HG03378 (cell line): ENCODE measurements around the gene NFKBIL1.

Experiments used
- ATAC-seq: cut with Tn5 transposase; IDR thresholded peaks from one replicate; pipeline ENCODE4 v1.9.1; 2021; ENCODE audit warnings: mild to moderate bottlenecking, moderate library complexity; ENCODE audit not compliant: unreplicated experiment

Gene NFKBIL1

DNA sequence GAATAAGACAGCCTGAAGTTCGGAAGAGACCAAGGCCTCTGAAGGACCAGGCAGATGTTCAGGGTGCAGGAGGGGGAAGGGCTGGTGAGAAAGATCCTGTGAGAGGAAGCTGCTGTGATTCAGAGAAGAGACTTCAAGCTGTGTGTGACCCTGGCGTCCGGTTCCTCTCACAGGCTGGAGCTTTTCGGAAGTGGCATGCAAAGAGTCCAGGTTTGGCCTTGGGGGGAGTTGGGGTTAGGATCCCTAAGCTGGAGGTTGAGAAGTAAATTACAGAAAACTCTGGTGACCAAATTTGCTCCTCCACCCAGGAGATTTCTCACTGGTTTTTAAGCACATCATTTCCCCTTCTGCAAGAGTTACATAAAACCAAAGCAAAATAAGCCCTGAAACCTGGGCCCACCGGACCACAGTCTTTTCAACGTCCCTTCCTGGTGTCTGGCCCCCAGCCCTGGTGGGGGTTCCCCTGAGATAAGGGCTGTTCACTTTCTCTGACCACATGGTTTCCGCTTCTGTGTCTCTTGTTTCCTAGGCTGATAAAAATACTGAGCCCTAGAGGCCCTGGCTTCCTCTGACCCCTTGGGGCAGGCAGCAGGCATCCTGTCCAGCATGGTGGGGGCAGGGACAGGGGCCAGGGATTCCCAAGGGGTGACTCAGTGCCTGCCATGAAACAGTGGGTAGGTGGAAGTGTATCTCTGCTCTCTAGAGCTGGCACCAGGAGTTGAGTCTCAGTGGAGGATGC, 12.7 kb downstream of the NFKBIL1 start:
- peak; percentile 60 for ATAC-seq

DNA sequence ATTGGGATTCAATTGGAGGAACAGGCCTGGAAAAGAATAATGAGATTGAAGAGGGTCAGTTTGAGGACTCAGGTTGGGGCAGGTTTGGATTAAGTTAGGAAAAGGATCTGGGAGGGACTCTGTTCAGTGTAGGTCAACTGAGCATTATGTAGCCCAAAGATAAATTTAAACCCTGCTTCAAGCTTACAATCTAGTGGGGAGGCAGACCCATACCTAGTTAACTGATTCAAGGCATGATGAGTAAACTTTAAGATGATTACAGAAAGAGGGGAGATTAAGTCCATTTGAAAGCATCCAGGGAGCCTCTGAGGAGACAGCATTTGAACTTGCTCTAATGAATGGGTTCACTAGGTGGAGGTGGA, 13.3 kb downstream of the NFKBIL1 start:
- ATAC-seq = no peak

DNA sequence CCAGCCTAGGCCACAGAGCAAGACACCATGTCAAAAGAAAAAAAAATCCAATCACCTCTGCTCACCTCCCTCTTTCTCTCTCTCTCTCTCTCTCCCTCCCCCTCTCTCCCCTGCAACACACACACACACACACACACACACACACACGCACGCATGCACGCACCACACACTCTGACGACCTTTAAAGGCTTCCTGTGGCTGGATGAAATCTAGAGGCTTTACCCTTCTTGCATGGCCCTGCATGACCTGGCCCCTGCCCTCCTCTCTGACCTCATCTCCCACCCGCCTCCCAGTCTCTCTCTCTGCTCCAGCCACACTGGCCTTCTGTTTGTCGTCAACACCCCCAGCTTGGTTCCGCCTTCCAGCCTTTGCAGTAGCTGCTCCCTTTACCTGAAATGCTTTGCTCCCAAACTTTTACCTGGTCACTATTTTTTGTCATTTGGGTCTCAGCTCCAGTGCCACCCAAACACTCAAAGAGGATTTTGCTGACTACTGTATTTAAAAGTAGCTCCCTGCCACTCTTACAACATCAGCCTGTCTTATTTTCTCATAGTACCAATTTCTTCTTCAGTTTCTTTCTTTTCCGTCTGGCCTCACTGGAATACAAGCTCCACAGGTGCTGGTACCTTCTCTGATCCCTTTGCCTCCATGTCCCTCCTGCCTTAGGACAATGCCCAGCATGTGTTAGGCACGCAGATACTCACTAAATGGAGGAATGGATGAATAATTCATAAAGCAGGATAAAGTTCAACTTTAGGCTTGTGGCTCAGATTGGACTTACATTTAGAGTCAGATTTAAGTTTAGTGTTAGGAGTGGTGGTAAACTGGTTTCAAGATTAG, 20.3 kb downstream of the NFKBIL1 start:
- ATAC-seq = no peak

DNA sequence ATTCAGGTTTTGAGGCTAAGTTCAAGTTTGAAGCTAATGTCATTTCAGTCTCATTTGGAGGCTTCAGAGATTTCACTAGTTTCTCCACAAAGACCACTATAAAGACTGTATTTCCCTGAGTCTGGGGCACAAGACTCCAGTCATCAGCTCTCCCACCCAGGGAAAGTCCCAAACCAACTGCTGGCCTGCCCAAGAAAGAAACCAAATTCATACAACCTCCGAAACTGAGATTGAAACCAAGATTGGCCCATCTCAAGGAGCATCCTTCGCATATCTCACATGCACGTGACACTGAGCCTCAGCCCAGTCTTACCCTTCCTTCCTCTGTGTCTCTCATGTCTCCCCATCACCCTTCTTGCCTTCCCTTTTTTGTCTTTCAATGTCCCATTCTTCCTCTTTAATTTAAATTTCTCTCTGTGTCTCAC, 21.1 kb downstream of the NFKBIL1 start:
- peak; percentile 54 for ATAC-seq

DNA sequence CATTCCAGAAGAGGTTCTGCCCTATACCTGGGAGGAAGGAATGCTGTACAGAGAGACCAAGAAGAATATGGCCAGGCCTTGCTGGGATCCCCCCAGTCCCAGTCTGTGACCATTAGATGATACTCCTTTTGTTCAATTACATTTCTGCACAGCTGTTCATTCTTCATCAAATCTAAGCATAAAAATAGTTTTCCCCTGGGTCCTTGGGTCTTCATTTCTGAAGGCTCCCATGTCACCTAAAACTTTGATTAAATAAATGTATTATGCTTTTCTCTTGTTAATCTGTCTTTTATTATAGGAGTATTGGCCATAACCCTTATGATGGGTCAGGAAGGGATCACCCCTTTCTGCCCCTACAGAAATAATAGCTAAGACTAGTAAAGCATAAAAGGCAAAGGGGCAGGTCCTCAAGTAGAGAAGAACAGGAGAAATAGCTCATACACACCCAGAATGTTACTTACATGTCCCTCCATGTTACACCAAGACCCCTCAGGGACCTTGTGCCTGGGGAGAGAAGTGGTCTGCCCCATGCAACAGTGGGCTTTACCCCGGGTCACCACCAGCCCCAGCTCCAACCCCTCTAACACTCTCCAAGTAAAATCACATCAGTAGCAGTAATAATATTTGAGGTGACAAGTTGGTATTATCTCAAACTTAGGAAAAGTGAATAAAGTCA, 22.6 kb downstream of the NFKBIL1 start:
- no peak for ATAC-seq

DNA sequence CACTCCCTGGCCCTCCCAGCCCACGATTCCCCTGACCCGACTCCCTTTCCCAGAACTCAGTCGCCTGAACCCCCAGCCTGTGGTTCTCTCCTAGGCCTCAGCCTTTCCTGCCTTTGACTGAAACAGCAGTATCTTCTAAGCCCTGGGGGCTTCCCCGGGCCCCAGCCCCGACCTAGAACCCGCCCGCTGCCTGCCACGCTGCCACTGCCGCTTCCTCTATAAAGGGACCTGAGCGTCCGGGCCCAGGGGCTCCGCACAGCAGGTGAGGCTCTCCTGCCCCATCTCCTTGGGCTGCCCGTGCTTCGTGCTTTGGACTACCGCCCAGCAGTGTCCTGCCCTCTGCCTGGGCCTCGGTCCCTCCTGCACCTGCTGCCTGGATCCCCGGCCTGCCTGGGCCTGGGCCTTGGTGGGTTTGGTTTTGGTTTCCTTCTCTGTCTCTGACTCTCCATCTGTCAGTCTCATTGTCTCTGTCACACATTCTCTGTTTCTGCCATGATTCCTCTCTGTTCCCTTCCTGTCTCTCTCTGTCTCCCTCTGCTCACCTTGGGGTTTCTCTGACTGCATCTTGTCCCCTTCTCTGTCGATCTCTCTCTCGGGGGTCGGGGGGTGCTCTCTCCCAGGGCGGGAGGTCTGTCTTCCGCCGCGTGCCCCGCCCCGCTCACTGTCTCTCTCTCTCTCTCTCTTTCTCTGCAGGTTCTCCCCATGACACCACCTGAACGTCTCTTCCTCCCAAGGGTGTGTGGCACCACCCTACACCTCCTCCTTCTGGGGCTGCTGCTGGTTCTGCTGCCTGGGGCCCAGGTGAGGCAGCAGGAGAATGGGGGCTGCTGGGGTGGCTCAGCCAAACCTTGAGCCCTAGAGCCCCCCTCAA, 24.9 kb downstream of the NFKBIL1 start, which contains the start of gene LTA:
Gene LTA (plus strand): TSS at position 249 of the 871 bp plus-strand sequence. CDS start 454 bp downstream, at position 703.
- peak; percentile 26 for ATAC-seq

- no peak for ATAC-seq
Measured at GRCh38 chr6:31573239-31574105, 26.1 kb downstream of the NFKBIL1 start.

- ATAC-seq = no peak
Measured at GRCh38 chr6:31574106-31575061, 27.0 kb downstream of the NFKBIL1 start.

DNA sequence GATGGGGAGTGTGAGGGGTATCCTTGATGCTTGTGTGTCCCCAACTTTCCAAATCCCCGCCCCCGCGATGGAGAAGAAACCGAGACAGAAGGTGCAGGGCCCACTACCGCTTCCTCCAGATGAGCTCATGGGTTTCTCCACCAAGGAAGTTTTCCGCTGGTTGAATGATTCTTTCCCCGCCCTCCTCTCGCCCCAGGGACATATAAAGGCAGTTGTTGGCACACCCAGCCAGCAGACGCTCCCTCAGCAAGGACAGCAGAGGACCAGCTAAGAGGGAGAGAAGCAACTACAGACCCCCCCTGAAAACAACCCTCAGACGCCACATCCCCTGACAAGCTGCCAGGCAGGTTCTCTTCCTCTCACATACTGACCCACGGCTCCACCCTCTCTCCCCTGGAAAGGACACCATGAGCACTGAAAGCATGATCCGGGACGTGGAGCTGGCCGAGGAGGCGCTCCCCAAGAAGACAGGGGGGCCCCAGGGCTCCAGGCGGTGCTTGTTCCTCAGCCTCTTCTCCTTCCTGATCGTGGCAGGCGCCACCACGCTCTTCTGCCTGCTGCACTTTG, 28.0 kb downstream of the NFKBIL1 start, which contains the start of gene TNF:
Gene TNF (plus strand): TSS at position 231 of the 567 bp plus-strand sequence. CDS start 177 bp downstream, at position 408.
- ATAC-seq = no peak

GRCh38 chr6:31575952-31576685, 28.7 kb downstream of the NFKBIL1 start:
- no peak for ATAC-seq

DNA sequence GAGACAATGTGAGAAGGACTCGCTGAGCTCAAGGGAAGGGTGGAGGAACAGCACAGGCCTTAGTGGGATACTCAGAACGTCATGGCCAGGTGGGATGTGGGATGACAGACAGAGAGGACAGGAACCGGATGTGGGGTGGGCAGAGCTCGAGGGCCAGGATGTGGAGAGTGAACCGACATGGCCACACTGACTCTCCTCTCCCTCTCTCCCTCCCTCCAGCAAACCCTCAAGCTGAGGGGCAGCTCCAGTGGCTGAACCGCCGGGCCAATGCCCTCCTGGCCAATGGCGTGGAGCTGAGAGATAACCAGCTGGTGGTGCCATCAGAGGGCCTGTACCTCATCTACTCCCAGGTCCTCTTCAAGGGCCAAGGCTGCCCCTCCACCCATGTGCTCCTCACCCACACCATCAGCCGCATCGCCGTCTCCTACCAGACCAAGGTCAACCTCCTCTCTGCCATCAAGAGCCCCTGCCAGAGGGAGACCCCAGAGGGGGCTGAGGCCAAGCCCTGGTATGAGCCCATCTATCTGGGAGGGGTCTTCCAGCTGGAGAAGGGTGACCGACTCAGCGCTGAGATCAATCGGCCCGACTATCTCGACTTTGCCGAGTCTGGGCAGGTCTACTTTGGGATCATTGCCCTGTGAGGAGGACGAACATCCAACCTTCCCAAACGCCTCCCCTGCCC, 29.6 kb downstream of the NFKBIL1 start:
- ATAC-seq = no peak

DNA sequence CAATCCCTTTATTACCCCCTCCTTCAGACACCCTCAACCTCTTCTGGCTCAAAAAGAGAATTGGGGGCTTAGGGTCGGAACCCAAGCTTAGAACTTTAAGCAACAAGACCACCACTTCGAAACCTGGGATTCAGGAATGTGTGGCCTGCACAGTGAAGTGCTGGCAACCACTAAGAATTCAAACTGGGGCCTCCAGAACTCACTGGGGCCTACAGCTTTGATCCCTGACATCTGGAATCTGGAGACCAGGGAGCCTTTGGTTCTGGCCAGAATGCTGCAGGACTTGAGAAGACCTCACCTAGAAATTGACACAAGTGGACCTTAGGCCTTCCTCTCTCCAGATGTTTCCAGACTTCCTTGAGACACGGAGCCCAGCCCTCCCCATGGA, 30.2 kb downstream of the NFKBIL1 start:
- ATAC-seq = no peak

- ATAC-seq = no peak
Measured at GRCh38 chr6:31578184-31579118, 31.0 kb downstream of the NFKBIL1 start.

DNA sequence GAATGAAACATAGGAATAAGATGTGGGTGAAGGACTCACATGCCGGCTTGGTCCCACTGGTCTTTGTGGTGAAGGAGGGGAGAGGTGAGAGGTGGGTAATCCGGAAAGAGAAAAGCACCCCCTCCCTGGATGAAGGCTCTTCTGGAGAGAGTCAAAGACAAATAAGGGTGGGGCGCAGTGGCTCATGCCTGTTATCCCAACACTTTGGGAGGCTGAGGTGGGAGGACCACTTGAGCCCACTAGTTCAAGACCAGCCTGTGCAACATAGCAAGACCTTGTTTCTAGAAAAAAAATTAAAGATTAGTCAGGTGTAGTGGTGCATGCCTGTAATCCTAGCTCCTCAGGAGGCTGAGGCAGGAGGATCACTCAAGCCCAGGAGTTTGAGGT, 31.7 kb downstream of the NFKBIL1 start:
- no peak for ATAC-seq

GRCh38 chr6:31579546-31580437, 32.4 kb downstream of the NFKBIL1 start:
- no peak for ATAC-seq
